ENCODE results near the gene COMMD2.

COMMD2 gene

DNA sequence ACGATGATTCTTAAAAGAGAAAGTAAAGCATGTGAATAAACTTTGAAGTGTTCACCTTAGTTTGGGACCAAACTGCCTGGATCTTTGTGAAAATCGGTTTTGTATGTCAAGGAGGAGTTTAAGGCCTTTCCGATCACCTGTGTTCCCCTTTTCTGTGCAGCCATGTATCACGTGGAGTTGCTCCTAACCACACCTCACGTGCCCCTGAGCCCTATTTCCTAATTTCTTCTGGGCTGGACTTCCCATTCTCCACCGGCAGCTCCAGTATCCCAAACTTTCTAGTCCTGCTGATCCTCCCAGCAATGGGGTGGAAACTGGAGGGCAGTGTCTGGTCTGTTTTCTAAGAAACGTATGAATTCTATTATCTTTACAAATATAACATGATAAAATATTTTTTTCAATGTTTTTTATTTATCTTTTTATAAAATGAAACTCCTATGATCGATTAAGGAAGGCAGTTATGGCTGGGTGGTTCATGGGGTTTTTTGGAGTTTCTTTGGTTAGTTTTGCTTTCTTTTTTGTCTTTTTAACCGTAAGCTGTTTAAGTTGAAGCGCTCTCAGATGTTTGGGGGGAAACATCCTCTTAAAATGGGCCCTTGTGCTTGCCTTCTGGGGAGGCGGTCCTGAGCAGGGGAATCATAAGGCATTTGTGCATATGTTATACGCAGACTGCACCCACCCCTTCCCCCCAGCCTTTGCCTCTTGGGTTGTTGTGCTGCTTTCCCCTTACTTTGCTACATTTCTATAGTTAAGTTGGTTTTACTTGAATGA is 50.9 kb downstream of the COMMD2 start:
- no peak for DNase-seq
